Colon (tissue), 2 donors: ENCODE measurements around the gene PUM2.
"Not testable (repeated sequence)": the region's sequence is repeated elsewhere in the genome, so short reads cannot be mapped to it uniquely, and the experiment has no call there.

Source experiments
- FAIRE-seq: peaks from 2 replicates; lab custom pipeline; 2012; peaks lifted over from hg19 to GRCh38; lab: Jason Lieb, UNC
- donor health status: control.
- donor health status: control.

Gene PUM2, protein sequence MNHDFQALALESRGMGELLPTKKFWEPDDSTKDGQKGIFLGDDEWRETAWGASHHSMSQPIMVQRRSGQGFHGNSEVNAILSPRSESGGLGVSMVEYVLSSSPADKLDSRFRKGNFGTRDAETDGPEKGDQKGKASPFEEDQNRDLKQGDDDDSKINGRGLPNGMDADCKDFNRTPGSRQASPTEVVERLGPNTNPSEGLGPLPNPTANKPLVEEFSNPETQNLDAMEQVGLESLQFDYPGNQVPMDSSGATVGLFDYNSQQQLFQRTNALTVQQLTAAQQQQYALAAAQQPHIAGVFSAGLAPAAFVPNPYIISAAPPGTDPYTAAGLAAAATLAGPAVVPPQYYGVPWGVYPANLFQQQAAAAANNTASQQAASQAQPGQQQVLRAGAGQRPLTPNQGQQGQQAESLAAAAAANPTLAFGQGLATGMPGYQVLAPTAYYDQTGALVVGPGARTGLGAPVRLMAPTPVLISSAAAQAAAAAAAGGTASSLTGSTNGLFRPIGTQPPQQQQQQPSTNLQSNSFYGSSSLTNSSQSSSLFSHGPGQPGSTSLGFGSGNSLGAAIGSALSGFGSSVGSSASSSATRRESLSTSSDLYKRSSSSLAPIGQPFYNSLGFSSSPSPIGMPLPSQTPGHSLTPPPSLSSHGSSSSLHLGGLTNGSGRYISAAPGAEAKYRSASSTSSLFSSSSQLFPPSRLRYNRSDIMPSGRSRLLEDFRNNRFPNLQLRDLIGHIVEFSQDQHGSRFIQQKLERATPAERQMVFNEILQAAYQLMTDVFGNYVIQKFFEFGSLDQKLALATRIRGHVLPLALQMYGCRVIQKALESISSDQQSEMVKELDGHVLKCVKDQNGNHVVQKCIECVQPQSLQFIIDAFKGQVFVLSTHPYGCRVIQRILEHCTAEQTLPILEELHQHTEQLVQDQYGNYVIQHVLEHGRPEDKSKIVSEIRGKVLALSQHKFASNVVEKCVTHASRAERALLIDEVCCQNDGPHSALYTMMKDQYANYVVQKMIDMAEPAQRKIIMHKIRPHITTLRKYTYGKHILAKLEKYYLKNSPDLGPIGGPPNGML

DNA sequence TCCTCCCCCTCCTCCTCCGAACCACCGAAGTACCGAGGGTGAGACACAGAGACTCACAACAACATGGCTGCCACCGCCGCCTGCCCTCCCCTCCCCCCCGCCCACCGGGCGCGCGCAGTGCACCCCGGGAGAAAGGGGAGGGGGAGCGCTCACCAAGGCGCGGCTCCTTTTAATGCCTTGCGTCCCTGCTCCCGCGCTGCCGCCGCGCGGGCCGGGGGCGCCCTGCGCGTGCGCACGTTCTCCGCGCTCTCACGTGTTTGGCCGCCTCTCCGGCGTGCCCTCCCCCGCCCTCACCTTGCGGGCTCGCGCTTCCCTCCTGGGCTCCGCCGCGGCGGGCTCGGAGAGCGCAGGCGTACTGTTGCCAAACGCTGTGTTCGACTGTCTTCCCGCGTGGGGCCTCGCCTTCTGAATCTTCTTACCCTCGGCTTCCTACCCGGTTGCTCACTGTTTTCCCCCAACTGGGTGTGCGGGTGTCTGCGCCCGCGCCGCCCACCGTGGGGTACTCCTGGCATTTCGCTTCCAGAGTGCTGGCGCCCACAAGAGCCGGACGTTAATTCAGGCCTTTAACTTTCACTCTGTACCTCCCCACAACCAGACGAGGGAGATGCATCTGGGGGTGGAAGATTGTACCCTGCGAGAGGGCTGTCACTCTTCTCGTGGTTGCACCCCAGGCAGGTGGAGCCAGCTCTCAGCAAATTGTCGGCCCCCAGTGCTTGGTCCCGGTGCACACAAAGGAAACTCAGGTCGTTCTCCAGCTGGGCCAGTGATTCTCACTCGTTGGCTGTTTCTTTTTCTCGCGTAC lies at the start of gene PUM2:
Gene PUM2 (minus strand): TSS at position 92 of the 802 bp plus-strand sequence. CDS start 23,484 bp downstream, outside the sequence.
- no peak for FAIRE-seq

DNA sequence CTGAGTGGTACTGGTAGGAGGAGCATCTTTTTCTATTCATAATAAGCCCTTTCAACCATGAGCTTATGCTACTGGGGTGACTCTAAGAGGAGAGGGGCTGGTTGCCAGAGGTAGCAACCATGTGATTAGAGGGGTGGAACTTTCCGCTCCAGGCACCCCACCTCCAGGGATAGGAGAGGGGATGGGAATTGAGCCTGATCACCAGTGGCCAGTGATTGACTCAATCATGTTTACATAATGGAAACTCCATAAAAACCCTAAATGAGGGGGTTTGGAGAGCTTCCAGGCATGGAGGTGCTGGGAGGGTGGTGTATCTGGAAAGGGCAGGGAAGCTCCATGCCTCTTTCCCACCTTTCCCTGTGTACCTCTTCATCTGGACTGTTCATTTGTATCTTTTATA lies 49.7 kb upstream of the PUM2 start:
- FAIRE-seq = no peak

DNA sequence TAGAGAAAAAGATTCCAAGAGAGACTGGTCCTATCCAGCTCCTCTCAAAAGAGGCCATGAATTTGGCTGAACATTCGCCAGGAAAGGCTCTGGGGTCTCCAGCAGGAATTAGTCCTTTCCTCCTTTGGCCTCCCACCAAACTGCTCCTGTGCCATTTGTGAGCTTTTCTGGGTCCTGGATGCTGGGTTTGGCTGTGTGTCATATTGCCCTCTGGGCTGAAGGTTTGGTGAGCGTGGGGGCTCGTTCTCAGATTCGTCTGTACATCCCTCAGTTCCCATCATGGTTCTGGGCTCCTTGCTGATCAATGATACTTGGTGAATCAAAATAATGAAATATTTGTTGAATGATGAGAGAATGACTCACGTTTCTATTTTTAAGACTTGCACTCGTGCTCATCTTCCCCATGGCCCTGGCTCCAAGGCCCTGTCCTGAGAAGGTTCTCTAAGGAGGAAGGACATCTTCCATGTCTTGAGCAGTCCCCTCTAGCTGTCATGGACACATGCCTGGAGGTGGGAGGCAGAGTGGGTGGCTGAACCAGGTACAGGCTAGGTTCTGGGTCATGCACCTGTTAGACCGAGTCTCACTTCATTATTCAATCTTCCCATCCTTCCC lies 48.4 kb upstream of the PUM2 start:
- no peak for FAIRE-seq

DNA sequence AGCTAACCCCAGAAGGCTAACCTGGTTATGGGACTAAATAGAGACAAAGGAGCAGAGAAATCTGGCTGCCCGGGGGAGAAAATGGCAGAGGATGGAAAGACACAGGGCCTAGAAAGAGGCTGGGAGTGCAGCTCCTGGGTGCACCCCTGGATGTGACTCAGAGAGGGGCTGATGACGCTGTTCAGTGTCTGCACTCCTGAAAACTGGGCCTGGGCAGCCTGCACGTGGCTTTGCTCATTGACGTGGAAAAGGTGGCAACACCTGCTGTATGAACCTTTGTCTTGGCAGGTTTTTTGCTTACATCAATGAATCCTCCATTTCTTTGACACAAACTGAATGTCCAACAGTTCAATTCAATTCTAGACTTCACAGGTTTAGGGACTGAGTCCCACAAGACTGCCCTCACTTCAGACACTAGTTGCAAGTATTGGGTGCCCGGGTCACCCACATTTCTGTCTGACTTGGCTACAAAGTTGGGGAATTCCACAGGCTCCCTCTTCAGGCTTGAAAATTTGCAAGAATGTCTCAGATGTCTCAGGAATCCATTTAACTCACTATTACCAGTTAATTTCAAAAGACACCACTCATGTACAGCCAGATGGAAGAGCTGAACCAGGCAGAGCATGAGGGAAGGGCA lies 47.3 kb upstream of the PUM2 start:
- FAIRE-seq = no peak

DNA sequence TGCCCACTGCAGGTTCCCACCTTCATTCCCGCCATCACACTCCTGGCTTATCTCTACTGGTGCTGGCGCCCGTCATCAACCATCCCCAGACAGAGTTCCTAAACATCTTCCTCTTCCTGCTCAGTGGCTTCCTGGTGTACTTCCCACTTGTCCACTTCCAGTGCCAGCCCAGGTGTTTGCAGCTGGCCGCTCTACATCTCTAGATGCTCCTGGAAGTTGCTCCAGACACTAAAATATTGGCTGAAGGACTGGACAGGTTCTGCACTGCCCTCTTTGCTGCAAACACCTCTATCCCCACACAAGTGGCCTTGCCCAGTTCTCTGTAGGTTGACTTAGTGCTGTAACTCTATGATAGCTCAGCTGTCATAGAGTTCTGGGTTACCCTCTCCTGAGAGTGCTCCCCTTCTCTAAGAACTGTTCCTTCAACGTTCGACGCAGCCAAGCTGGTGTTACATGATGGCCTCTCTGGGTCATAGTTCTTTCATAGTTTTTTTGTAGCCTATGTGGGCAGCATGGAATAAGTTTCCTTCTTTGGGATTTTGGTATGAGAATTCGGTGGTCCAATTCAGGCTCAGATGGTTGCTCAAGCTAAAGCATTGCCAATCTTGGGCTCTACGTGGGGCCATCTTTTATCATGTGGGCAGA lies 45.8 kb upstream of the PUM2 start:
- no peak for FAIRE-seq

DNA sequence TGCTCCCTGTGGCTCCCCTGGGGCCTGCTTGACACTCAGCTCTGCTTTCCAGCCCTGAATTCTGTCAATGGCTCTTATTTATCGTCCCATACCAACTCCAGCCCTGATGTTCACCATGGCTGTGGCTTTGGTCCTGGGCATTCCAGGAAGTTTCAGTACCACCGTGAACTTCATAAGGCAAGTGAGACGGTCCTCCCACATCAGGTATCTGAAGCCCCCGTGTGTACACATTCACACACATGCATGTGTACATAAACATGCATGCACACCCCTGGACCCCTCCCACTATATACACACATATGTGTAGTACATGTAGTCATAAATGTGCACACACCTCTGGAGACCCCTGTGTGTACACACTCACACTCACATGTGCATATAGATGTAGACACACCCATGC lies 43.3 kb upstream of the PUM2 start:
- no peak for FAIRE-seq

DNA sequence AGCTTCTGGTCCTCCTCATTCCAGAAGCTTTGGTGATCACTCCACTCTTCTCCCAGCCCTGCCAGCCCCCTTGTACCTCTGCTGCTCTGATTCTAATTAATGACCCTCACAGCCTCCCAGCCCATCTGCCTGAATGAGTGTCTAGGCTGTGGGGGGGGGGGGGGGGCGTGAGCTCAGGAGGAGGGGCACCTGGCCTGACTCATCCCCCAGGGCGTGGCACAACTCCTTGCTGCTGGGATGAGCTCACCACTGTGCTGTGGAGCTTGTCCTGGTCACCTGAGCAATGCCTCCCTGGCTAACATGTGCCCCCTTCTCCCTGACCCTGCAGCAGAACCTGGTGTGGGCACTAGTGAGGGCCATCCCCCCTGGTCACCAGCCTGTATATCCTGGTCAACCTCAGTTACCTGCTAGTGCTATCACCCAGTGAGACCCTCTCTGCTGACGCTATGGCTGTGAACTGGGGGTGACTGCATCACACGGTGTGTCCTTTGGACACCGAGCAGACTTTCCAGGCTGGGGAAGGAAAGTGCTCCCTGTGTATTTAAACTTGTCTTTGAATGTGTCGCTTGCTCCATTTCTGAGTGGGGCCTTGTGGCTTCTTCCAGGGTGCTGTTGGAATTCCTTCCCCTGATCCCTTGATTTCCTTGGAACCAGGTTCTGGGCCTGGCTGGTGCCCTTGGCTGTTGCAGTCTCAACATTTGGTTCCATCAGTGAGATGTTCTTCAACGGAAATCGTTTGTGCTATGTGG lies 41.5 kb upstream of the PUM2 start:
- no peak for FAIRE-seq

DNA sequence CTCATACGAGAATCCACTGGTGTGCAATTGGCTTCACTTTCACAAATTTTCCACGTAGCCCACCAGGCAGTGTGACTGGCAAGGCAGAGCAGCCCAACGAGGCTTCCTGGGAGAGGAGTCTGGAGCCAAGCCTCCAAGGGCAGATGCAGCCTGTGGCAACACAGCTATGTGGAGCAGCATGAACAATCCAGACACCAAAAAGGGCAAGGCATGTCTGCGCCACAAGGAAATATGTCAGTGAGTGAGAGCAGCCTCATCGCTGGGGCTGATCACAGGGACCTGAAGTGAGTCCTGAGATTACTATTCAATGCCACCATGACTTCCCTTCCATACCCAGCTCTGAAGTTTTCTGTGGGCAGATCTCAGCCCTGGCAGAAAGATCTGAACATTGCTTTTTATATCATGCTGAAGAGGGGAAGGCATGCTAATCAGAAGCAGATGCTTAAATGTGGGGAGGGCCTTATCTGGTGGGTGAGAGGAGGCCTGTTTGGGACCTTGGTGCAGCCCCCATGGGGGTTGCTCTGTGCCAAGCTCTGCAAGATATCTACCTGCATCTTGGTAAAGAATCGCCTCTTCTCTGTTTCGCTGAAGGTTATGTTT lies 40.0 kb upstream of the PUM2 start:
- FAIRE-seq = no peak

DNA sequence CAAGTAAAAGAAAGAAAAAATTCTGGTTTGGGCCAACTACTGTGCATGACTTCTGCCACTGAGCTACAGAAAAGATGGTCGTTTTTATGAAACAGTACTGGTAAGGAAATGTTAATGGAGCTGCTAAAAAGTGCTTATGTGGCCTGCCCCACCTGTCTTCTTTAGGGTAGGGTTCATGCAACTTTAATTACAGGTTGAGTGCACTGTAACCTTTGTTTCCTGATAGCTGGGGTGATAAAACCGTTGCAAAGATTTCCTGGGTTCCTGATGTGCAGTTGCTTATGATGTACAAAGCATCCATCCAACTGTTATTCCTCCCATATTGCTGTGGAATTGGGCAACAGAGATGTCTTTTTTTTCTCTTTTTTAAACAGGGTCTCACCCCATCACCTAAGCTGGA lies 34.3 kb upstream of the PUM2 start:
- FAIRE-seq = no peak

DNA sequence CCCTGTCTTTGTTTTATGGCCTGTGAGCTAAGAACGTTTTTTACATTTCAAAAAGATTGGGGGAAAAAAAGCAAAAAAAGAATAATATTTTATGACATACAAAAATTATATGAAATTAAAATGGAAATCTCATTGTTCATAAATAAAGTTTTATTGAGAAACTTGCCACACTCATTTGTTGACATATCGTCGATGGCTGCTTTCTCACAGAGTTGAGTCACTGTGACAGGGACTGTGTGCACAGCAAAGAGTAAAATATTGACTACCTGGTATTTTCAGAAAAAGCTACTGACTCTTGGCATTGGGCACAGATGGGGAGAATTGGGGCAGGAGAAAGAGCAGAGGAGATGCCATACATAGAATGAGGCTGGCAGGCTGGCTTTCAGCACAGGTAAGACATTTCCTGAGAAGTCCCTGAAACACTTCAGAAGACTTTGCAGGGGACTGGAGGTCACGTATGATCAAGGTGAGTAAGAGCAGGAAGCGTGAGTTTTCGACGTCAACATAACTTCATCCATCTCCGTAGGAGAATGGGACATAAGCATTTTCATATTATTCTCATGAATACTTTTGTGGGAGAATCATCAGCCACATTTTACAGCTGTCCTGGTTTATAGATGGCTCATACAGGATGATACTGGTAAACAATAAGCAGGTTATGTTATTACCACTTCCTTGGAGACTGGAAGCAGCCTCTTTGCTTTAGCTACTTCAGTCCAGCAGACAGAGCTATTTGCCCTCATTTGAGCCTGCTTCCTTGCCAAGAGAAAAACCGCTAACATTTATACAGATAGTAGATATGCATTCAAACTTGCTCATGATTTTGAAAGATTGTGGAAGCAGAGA lies 32.5 kb upstream of the PUM2 start:
- no peak for FAIRE-seq

DNA sequence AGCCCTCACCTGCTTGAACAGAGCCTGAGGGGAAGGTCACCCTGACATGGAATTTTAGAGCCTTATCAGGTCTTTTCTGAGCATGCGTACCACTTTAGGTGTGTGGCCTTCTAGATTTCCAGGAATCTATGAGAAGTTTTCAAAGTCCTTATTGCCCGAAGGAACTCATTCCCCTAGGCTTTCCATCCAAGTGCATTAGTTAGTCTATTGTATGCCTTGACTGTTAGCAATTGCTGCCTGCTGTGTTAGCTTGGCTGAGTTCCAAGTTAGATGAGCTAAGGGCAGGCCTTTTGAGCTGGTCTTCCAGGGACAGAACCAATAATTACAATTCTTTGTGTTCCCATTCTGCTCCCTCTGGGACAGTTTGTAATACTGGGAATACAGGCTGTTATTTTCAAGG lies 30.8 kb upstream of the PUM2 start:
- FAIRE-seq = no peak

DNA sequence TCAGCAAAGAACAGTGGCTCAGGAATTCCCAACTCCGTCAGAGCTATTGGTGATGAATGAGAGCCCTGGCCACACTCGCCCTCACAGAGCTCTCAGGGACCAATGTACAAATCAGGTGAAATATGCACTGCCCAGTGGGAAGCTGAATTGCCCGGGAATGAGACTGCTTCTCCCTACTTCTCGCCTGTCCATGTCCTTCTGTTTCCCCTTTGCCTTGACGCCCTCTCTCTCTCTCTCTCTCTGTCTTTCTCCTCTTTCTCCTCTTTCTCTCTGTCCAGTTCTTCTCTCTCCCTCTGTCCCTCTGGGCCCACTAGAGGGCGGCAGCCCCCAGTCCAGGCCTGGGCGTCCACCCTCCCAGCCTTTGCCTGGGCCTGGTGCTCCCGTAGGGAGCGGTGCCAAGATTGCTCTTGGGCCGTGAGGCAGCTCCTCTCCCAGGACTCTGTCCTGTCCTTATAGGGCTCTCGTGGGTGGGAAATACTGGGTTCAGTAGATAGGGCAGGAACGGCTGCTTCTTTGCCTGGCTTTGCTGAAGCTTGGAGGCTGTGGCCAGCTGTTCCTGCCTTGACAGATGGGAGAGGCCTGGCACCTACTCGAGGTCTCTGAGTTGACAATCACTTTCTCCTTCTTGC lies 28.4 kb upstream of the PUM2 start:
- FAIRE-seq = no peak

DNA sequence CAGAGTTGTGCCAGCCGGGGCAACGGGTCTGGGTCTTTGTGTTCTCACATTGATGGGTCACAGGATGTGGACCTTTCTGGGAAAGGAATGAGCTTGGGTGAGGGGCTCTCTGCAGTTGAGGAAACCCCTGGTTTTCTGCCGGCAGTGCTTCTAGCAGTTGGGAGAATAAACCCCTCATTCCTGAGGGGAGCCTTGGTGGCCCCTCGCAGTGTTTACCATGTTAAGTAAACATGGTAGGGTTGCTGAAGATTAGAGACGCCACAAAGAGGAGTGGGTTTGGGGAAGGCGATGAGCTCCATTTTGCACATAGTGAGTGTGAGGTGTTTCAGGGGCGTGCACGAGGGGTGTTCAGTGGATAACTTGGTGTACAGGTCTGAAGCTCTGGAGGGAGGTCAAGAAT lies 27.7 kb upstream of the PUM2 start:
- FAIRE-seq = no peak

DNA sequence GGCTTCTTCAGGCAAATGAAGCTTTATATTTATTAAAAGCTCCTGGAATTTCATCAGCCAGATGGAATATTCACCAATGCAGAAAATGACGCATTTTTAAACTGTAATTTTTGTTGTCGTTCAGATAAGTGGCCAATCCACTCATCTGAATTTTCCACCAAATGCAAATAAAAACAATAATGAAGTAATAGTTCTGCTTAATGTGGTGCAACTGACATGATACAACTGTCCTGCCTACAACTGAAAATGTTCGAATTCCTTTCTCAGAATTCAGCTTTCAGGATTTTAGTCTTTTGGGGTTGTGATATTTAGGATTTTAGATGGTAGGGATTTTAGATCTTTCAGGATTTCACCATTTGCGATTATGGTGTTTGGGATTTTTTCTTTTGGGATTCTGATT lies 27.1 kb upstream of the PUM2 start:
- FAIRE-seq = no peak

DNA sequence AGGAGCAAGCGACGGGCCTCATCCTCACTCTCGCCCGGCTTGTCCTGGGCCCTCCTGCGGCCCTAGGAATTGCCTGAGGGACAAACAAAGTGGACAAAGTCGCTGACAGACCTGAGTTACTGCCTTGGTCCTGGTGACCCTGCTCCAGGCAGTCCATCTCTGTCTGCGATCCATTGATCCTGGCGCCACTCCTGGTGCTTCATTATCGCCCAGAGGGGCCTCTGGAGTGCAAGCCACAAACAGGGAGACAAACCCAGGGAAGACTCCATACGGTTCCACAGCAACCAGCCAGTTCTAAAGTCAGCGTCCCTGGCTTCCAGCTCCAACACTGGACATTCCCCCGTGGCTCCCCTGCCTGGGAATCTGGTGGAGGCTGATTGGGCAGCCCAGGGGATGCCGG lies 24.3 kb upstream of the PUM2 start:
- FAIRE-seq = not testable (repeated sequence)

DNA sequence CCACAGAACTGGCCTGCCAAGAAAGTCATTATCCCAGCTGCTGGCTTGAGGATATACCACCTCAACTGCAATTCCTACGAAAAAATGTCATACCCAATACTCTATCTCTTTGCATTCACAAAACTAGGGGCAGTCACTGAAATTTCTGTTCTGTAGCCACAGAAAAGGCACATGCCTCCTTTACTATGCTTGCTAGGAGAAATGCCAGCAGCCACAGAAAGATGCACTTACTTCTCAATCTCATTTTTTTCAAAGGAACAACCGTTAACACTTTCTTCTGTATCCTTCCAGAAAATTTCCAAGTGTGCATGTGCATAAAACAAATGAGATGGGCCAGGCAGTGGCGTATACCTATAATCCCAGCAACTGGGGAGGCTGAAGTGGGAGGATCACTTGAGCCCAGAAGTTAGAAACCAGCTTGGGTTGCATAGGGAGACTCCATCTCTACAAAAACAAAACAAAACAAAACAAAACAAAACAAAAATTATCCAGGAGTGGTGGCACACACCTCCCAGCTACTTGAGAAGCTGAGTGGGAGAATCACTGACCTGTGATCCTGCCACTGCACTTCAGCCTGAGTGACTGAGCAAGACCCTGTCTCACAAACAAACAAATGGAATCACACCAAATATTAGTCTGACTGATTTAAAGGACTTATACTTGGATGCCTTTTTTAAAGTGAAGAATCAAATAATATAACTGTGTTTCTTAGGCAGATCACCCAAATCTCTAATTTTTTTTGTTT lies 22.4 kb upstream of the PUM2 start:
- FAIRE-seq = no peak

DNA sequence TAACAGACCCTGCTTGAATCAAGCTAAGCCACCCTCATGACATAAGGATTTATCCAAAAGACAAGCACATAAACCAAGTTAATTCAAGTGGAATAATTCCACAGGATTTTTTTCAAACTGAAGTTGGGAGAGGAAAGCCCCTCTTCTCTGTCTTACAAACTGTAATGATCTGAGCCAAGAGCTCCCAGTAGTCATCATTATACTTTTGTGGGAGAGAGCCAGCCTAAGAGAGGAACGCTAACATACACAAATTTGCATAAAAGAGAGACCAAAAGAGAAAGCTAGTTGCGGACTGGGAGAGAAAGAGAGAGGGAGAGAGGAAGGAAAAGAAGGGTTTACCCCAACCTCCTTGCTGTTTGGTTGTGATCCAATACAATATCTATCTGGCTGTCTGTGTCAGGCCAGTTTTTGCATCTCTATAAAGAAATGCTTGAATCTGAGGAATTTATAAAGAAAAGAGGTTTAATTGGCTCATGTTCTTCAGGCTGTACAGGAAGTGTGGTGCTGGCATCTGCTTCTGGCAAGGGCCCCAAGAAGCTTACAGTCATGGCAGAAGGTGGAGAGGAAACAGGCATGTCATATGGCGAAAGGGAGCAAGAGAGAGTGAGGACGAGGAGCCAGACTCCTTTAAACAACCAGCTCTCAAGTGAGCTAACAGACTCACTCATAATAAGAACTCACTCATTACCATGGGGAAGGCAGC lies 20.8 kb upstream of the PUM2 start:
- no peak for FAIRE-seq
